Fibroblast of lung (primary cell): Measurements from ENCODE around the gene SLC34A2. TPM values are rescaled to one million over a fixed set of nuclear protein-coding genes. Genes with fewer than 3 reads are reported as not detected.

Experiments
- DNase-seq, 2 donors: peaks; one replicate each; pipeline versions ENCODE4 v3.0.0 to v3.0.0-alpha.2; 2010; ENCODE audit warnings: low read depth in 2 of 2
- H2AFZ ChIP-seq: 2 replicates; pipeline ENCODE4 v1.5.1; 2012; ENCODE audit warnings: low read length, control low read depth, inconsistent platforms
- H3K27ac ChIP-seq: 2 replicates; pipeline ENCODE4 v1.5.1; 2011; ENCODE audit warnings: low read length, control low read depth; ENCODE audit not compliant: insufficient read depth
- H3K27me3 ChIP-seq: 2 replicates; pipeline ENCODE4 v1.5.1; 2011; ENCODE audit warnings: mild to moderate bottlenecking, low read length; ENCODE audit not compliant: control insufficient read depth, insufficient read depth
- H3K36me3 ChIP-seq: 2 replicates; pipeline ENCODE4 v1.5.1; 2011; ENCODE audit warnings: low read length; ENCODE audit not compliant: control insufficient read depth, insufficient read depth
- H3K4me1 ChIP-seq: 2 replicates; pipeline ENCODE4 v1.5.1; 2011; ENCODE audit warnings: low read length; ENCODE audit not compliant: control insufficient read depth, insufficient read depth; ENCODE audit errors: extremely low read depth
- H3K4me2 ChIP-seq: 2 replicates; pipeline ENCODE4 v1.5.1; 2011; ENCODE audit warnings: low read length, control low read depth; ENCODE audit not compliant: insufficient read depth; ENCODE audit errors: extremely low read depth
- H3K4me3 ChIP-seq, 4 experiments: fragments of 200-600 bp in 1 of 4; sonication (generic) in 1 of 4; replicated peaks in 1 of 4; 2 replicates each; pipeline ENCODE4 v1.5.1; 2011 to 2016; ENCODE audit warnings: low read length in 4 of 4, low read depth in 3 of 4, mild to moderate bottlenecking in 3 of 4, control low read depth in 2 of 4, inconsistent platforms in 1 of 4, mixed read lengths in 1 of 4; ENCODE audit not compliant: insufficient read depth in 1 of 4; ENCODE audit errors: control extremely low read depth in 1 of 4
- H3K79me2 ChIP-seq: 2 replicates; pipeline ENCODE4 v1.5.1; 2012; ENCODE audit warnings: mild to moderate bottlenecking, low read length, inconsistent platforms; ENCODE audit not compliant: control insufficient read depth, insufficient read depth
- H3K9ac ChIP-seq: 2 replicates; pipeline ENCODE4 v1.5.1; 2011; ENCODE audit warnings: mild to moderate bottlenecking, low read length, control low read depth; ENCODE audit not compliant: insufficient read depth
- H3K9me3 ChIP-seq: 2 replicates; pipeline ENCODE4 v1.5.1; 2012; ENCODE audit warnings: low read depth, low read length; ENCODE audit not compliant: control insufficient read depth, insufficient read depth
- H4K20me1 ChIP-seq: 2 replicates; pipeline ENCODE4 v1.5.1; 2011; ENCODE audit warnings: low read length; ENCODE audit not compliant: control insufficient read depth, insufficient read depth; ENCODE audit errors: extremely low read depth
- CTCF ChIP-seq, 2 donors: IDR thresholded peaks in 1 of 2; conservative IDR thresholded peaks in 1 of 2; 1 replicate in 1 of 2; 2 replicates in 1 of 2; pipeline ENCODE4 v1.5.1; 2011 to 2012; ENCODE audit warnings: low read length in 2 of 2, control low read depth in 1 of 2, inconsistent platforms in 1 of 2, low read depth in 1 of 2, mild to moderate bottlenecking in 1 of 2
- EZH2 ChIP-seq: IDR thresholded peaks from 2 replicates; pipeline ENCODE4 v1.5.1; 2012; ENCODE audit warnings: low read length, control low read depth, mild to moderate bottlenecking; ENCODE audit errors: missing control alignments
- polyA plus RNA-seq, 2 donors: library from polyadenylated mRNA; depleted of rRNA in 1 of 2; stranded (reverse) in 1 of 2; unstranded in 1 of 2; fragments of >200 nt; gene quantifications; 2 replicates each; pipeline ENCODE4 v1.2.1, GENCODE V29; 2011 to 2012; ENCODE audit warnings: missing spikeins in 1 of 2
- total RNA-seq: library from RNA; depleted of rRNA; stranded (reverse); fragments of >200 nt; gene quantifications from 2 replicates; pipeline ENCODE4 v1.2.1, GENCODE V29; 2014

Gene SLC34A2
- total and polyA plus RNA-seq, 2 donors (not counting 1 experiment from before 2014, with no cell fraction given) = not detected

- H3K4me2 ChIP-seq = no peak overlapping the region
- H3K4me1 ChIP-seq = no peaks in the 10 kb centered on the region
- no peaks in the 10 kb centered on the region for H4K20me1 ChIP-seq
- no peak overlapping the region for H3K27ac ChIP-seq
- no peaks in the 10 kb centered on the region for H3K27me3 ChIP-seq
- TF ChIP-seq EZH2 (no peak), CTCF (conservative IDR thresholded peaks at IDR 0.05 in 1 of 2, IDR thresholded peaks at IDR 0.05 in 1 of 2; ENCODE audit: low read depth in 1 of 2, low read length in 2 of 2) (no peak)
- no peak overlapping the region for H3K9ac ChIP-seq
- H3K9me3 ChIP-seq = no peaks in the 10 kb centered on the region
- H2AFZ ChIP-seq = no peak overlapping the region
- no peaks in the 10 kb centered on the region for H3K79me2 ChIP-seq
- H3K36me3 ChIP-seq = no peaks in the 10 kb centered on the region
- DNase-seq = peak in 1 of 2 donors; percentile 67
- no peak overlapping the region for H3K4me3 ChIP-seq
These were observed 12.4 kb downstream of the SLC34A2 start for GRCh38 chr4:25667931-25668557.

GRCh38 chr4:25670991-25671390, 15.3 kb downstream of the SLC34A2 start:
- Histone ChIP-seq H3K27ac (no peak overlapping the region), H3K9ac (no peak overlapping the region), H3K4me2 (no peak overlapping the region), H4K20me1 (no peaks in the 10 kb centered on the region), H3K4me3 (no peak overlapping the region), H3K9me3 (no peaks in the 10 kb centered on the region), H3K36me3 (no peaks in the 10 kb centered on the region), H3K27me3 (no peaks in the 10 kb centered on the region), H3K4me1 (no peaks in the 10 kb centered on the region), H3K79me2 (no peaks in the 10 kb centered on the region), H2AFZ (no peak overlapping the region)
- TF ChIP-seq EZH2 (no peak), CTCF (conservative IDR thresholded peaks at IDR 0.05 in 1 of 2, IDR thresholded peaks at IDR 0.05 in 1 of 2; ENCODE audit: low read depth in 1 of 2, low read length in 2 of 2) (no peak)
- no peak for DNase-seq

- H3K36me3 ChIP-seq = no peaks in the 10 kb centered on the region
- H3K4me3 ChIP-seq = no peak overlapping the region
- no peaks in the 10 kb centered on the region for H4K20me1 ChIP-seq
- H3K4me1 ChIP-seq = no peaks in the 10 kb centered on the region
- no peak for TF ChIP-seq EZH2
- no peak for DNase-seq
- no peak overlapping the region for H3K4me2 ChIP-seq
- no peak overlapping the region for H3K27ac ChIP-seq
- no peak overlapping the region for H3K9ac ChIP-seq
- no peaks in the 10 kb centered on the region for H3K79me2 ChIP-seq
- no peak overlapping the region for H2AFZ ChIP-seq
- H3K27me3 ChIP-seq = no peaks in the 10 kb centered on the region
- H3K9me3 ChIP-seq = no peaks in the 10 kb centered on the region
These were observed 17.1 kb downstream of the SLC34A2 start for GRCh38 chr4:25672756-25673155.
